Measurements from ENCODE around the gene FADS2.

The FADS2 gene

DNA sequence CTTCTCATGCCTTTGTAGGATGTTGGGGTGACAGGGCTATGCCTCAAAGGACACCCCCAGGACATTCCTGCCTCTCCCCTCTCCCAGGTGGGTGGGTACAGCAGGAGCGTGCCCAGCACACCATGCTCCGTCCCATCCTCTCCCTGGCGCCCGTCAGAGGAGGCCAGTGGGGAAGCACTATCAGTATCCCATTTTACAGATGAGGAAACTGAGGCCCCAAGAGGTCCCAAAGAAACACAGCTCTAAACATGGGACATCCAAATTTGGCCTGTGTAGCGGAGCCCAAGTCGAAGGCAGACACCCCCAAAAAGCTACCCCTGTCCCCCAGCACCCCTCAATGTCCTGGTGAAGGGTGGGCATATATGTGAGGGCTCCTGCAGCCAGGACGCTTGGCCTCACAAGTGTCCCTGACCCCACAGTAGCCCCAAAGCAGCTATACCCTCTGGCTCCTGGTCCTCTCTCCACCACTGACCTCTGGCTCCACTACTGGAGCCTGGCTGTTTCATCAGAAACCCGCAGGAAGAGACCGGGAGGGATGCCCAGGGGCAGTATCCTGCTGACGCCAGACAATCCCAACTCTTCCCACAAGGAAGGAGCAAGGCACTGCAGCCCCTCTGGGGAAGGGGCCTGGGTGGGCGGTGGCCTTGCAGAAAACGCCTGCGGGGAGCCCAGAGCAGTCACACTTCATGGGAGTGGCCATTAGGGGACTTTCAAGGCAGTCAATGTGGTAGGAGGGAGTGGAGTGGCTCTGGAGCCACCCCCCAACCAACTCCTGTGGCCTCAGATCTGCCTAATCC, 57.9 kb downstream of the FADS2 start:
- no peak for DNase-seq (ENCODE audit: low read depth in 2 of 2, low spot score in 1 of 2)

DNA sequence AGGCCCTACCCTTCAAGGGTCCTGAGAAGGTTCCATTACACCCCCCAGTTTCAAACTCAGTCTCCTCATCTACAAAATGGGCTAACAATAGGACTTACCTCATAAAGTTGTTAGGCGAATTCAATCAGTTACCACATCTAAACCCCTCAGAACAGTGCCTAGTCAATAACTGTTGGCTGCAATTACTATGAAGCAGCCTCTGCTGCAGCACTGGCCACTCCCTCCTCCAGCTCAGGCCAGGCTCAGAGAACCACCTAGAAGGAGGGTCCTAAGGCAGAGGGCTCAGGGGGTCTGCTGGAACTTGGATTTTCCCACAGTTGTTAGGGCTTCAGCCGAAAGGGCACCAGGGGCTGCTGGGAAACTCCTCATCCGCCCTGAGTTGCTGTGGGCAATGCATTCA, 58.5 kb downstream of the FADS2 start:
- DNase-seq (ENCODE audit: low read depth in 2 of 2, low spot score in 1 of 2), result no peak

DNA sequence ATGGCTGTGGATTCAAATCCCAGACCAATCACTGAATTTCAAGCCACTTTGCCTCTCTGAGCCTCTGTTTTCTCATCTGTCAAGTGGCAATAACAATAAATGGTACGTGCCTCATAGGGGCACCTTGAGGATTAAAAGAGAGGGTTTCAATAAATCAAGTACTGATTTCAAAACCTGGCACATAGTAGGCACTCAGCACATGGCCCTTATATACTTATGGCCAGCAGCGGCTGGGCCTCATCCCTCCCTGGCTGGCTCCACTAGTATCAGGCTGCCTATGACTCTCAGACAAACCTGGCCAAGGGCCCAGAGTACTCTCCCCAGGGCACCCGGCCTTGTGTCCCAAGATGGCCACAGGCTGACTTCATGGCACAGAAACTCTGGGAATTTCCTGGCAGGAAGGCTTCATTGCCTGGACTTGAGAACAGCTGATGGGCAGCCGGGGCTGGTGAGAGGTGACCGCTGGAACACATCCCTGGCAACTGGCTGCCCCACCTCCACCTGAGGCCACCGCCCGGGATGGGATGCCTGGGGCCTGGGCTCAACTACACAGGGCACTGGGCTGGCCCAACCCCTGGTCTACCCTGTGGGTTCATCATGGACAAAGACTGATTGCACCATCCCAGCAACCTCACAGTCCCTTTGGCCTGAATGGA, 59.9 kb downstream of the FADS2 start:
- DNase-seq (ENCODE audit: low read depth in 2 of 2, low spot score in 1 of 2), result no peak

- DNase-seq (ENCODE audit: low read depth in 2 of 2, low spot score in 1 of 2), result no peak
These were observed 60.5 kb downstream of the FADS2 start for GRCh38 chr11:61888590-61888989.

DNA sequence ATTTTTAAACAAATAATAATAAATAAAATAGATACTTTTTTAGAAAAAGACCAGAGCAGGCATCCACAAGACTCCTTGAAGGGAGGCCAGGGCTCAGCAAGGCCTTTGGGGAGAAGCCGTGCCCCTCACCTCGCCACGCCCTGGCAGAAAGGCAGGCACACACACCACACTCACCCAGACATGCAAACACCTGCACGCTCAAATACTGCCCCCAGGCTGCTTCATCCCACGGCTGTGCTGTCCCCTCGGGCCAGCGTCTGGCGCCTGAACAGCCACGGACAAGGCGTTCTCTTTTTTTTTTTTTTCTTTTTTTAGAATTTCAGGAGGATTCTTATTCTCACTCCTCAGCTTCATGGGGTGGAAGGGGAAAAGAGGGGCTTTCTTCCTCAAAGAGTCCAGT, 61.7 kb downstream of the FADS2 start:
- no peak for DNase-seq (ENCODE audit: low read depth in 2 of 2, low spot score in 1 of 2)

GRCh38 chr11:61890529-61891330, 62.6 kb downstream of the FADS2 start:
- no peak for DNase-seq (ENCODE audit: low read depth in 2 of 2, low spot score in 1 of 2)

- DNase-seq (ENCODE audit: low read depth in 2 of 2, low spot score in 1 of 2), result peak in 1 of 2 donors; percentile 17
These were observed 63.4 kb downstream of the FADS2 start, which contains the start of gene FADS3 for GRCh38 chr11:61891331-61892084. TSS of gene FADS3 (minus strand) at chr11:61891545. CDS start at chr11:61891381, 164 bp downstream.

DNA sequence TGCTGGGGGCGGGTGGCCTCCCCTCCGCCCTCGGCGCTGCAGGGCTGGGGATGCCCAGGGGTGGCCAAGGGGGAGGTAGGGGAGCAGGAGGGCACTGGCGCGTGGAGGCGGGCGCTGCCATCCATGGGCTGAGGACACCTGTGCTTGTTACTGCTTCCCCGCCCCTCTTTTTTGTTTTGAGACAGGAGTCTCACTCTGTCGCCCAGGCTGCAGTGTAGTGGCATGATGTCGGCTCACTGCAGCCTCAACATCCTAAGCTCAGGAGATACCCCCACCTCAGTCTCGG, 63.9 kb downstream of the FADS2 start:
- DNase-seq (ENCODE audit: low read depth in 2 of 2, low spot score in 1 of 2), result no peak

DNA sequence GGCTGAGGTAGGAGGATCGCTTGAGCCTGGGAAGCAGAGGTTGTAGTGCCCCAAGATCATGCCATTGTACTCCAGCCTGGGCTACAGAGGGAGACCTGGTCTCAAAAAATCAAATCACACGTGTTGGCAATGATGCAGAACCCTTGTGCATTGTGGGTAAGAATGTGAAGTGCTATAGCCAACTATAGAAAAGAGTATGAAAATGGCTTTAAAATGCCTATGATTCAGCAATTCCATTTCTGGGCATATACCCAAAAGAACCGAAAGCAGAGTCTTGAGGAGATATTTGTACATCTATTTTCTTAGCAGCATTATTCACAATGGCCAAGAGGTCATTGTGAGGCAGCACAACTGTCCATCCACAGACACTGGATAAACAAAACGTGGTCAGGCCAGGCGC, 65.9 kb downstream of the FADS2 start:
- DNase-seq (ENCODE audit: low read depth in 2 of 2, low spot score in 1 of 2), result no peak

- DNase-seq (ENCODE audit: low read depth in 2 of 2, low spot score in 1 of 2), result no peak
These were observed 67.1 kb downstream of the FADS2 start for GRCh38 chr11:61895046-61895717.

GRCh38 chr11:61895718-61896059, 67.6 kb downstream of the FADS2 start:
- DNase-seq (ENCODE audit: low read depth in 2 of 2, low spot score in 1 of 2), result no peak

DNA sequence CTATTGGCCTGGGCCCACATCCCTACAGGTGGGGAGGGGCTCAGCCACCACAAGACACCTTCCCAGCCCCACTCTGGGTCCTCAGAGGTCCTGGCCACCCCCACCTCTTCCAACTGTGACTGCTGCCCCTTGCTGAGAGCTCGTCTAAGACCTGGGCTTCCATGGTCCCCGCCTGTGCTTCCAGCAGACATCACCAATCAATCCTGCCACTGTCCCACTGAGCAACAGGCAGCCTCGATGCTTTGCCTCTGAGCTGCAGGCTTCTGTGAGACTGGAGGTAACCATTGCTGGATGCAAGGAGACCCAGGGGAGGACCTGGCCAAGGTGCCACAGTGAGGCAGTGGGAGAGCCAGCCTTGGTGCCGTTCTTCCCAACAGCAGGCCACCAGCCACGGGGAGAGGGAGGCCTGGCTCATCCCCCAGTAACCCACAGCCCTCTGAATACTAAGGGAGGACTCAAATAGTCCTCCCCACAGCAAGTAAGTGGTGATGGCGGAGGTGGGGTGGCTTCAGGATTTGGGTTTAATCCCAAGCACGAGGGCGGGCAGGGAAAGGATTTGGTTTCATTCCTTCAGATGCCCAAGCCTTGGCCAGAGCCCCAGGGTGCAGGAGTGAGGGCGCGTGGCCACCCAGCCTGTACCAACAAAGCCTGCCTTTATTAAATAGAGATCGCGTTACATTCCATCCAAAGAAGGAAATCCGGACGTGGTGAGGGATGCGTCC, 68.7 kb downstream of the FADS2 start:
- no peak for DNase-seq (ENCODE audit: low read depth in 2 of 2, low spot score in 1 of 2)

DNA sequence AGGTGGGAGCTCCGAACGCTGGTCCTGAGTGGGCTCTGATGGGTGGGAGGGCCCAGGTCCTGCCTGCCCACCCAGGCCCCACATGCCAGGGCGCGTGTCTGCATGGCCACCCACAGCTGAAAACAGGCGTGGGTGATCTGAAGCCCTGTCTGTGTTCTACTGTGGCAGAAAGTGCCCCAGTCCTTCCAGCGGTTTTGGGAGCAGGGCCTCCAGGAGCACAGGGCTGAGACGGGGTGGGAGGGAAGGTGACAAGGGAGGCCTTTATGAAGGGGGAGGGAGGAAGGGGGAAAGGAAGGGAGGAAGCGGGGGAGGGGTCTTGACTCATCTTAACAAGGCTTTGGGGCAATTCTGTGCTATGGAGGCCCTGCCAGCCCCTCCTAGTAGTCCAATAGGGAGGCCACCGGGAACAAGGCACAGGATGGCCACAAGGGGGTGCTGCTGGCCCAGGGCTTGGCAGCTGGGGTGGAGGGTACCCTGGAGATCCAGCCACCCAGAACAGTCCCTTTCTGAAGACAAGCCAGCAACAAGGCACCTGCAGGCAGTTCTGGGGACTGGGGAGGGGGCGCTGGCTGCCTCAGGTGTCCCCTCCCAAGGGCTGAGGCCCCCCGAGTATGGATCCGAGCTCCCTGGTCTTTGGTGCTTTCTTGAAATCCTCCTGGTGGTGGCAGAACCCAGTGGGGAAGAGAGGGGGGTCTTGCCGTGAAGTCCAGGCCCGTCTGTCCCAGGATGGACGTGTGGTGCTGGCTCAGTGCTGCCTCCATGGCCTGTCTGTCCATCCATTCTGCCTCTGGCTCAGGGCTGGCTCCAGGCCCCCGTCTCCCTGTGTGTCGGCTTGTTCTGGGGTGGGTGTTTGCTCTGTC, 69.5 kb downstream of the FADS2 start:
- peak; percentile 47 to 58 for DNase-seq (ENCODE audit: low read depth in 2 of 2, low spot score in 1 of 2)

- no peak for DNase-seq (ENCODE audit: low read depth in 2 of 2, low spot score in 1 of 2)
These were observed 70.1 kb downstream of the FADS2 start for GRCh38 chr11:61898247-61898582.

- peak; percentile 84 to 85 for DNase-seq (ENCODE audit: low read depth in 2 of 2, low spot score in 1 of 2)
These were observed 71.2 kb downstream of the FADS2 start for GRCh38 chr11:61899146-61899841.

DNA sequence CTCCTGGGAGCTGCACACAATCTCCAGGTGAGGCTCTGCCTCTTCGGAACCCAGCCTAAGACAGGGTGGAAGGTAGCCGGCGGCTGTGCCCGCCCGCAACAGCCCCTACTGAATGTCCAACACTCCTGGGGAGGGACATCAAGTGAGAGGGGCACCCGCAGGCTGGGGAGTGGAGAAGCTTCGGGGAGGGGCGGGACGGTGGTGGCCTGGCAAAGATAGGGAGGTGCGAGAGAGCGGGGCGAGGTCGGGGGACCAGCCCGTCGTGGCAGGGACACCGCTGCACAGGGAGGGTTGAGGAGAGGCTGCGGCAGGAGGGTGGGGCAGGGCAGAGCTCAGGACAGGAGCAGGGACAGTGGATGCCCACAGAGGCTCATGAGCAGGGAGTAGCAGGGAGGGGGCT, 72.2 kb downstream of the FADS2 start:
- DNase-seq (ENCODE audit: low read depth in 2 of 2, low spot score in 1 of 2), result no peak

- DNase-seq (ENCODE audit: low read depth in 2 of 2, low spot score in 1 of 2), result no peak
These were observed 73.3 kb downstream of the FADS2 start for GRCh38 chr11:61901397-61901796.

DNA sequence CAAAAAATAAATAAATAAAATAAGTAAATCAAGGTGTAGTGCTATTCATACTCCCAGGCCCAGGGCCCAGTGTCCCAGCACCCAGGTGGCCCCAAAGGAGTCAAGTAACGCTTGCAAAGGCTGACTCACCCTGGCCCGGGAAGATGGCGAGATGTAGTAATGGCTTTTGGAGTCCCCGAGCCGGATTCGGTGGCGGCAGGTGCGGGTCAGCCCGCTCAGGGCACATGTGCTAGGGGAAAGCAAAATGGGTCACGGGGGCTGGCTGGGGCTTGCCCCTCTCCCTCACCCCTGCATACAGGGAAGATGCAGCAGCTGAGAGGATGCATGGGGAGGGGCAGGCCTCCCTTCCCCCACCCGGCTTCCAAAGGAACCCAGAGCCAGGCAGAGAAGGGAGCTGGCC, 74.2 kb downstream of the FADS2 start:
- no peak for DNase-seq (ENCODE audit: low read depth in 2 of 2, low spot score in 1 of 2)

GRCh38 chr11:61903845-61904244, 75.7 kb downstream of the FADS2 start:
- no peak for DNase-seq (ENCODE audit: low read depth in 2 of 2, low spot score in 1 of 2)
